Thymus (tissue), 11 donors: ENCODE measurements around the gene DGLUCY. TPM values are rescaled to one million over a fixed set of nuclear protein-coding genes. Genes with fewer than 3 reads are reported as not detected.
"Not testable (repeated sequence)": the region's sequence is repeated elsewhere in the genome, so short reads cannot be mapped to it uniquely, and the experiment has no call there.

Experiments used
- DNase-seq, 9 donors: peaks; one replicate each; pipeline ENCODE4 v3.0.0-alpha.2; 2013; ENCODE audit warnings: low spot score in 9 of 9, low read depth in 6 of 9, missing footprints in 1 of 9
- H3K27ac ChIP-seq, 2 donors: one replicate each; pipeline ENCODE4 v1.5.1; 2013; ENCODE audit warnings: control low read depth in 1 of 2, low read depth in 1 of 2, low read length in 1 of 2, mild to moderate bottlenecking in 1 of 2, moderate library complexity in 1 of 2
- H3K27me3 ChIP-seq, 2 donors: one replicate each; pipeline ENCODE4 v1.5.1; 2013; ENCODE audit warnings: low read length in 1 of 2; ENCODE audit not compliant: control insufficient read depth in 2 of 2, insufficient read depth in 1 of 2
- H3K36me3 ChIP-seq, 2 donors: one replicate each; pipeline ENCODE4 v1.5.1; 2013; ENCODE audit warnings: low read length in 1 of 2, mild to moderate bottlenecking in 1 of 2, moderate library complexity in 1 of 2; ENCODE audit not compliant: control insufficient read depth in 2 of 2, insufficient read depth in 2 of 2
- H3K4me1 ChIP-seq, 2 donors: one replicate each; pipeline ENCODE4 v1.5.1; 2013; ENCODE audit warnings: low read length in 2 of 2; ENCODE audit not compliant: control insufficient read depth in 2 of 2, insufficient read depth in 2 of 2
- H3K4me3 ChIP-seq, 2 donors: one replicate each; pipeline ENCODE4 v1.5.1; 2013; ENCODE audit warnings: low read length in 2 of 2, control low read depth in 1 of 2, mild to moderate bottlenecking in 1 of 2
- H3K9me3 ChIP-seq, 2 donors: one replicate each; pipeline ENCODE4 v1.5.1; 2013; ENCODE audit warnings: low read length in 1 of 2, mild to moderate bottlenecking in 1 of 2; ENCODE audit not compliant: control insufficient read depth in 2 of 2, insufficient read depth in 1 of 2
- WGBS: extraction: QIAGEN DNeasy Blood & Tissue Kit; methylation state at CpG from one replicate; pipeline ENCODE4 v1.1.7; 2013; 5-methylcytosine and 5-hydroxymethylcytosine counted together
- polyA plus RNA-seq: library from polyadenylated mRNA; stranded (reverse); fragments of 200-250 nt; gene quantifications from one replicate; pipeline ENCODE4 v1.2.3, GENCODE V29; 2013
- total RNA-seq: library from RNA; stranded (reverse); fragments of 120-200 nt; gene quantifications from one replicate; pipeline ENCODE4 v1.2.4, GENCODE V29; 2013
- donor health status: healthy.

Gene DGLUCY
- total and polyA plus RNA-seq, 2 donors, result 36.5 to 37.6 TPM

DNA sequence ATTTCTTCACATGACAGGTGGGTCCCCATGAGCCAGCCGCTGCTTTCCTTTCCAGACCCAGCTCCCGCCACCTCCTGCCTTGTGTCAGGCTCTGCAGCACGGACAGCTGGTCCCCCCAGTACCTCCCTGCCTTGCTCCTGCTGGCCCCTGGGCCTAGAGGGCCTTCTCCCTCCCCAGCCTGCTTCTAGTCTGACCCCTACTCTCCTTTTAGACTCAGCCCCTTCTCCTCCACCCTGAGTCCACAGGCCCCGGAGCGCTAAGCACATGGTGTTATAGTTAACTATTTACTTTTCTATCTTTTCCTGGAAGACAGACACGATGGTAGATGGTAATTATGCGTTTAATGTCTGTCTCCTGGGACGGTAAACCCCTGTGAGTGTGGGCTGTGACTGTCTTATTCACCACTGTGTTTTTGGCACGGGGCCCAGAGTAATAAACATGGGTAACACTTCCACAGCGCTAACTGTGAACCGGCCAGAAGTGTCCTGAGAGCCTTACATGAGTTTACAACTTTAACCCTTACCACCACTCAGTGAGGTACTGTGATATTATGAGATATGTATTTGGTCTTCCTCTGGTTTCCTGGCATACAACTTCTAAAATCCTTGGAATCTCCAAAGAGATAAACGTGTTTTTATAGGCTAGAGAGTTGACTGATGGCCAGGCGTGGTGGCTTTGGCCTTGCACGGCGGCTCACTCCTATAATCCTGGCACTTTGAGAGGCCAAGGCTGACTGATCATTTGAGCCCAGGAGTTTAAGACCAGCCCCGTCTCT is 41.2 kb downstream of the DGLUCY start:
- Histone ChIP-seq H3K4me1 (no peaks in the 10 kb centered on the region), H3K9me3 (no peaks in the 10 kb centered on the region), H3K27me3 (no peaks in the 10 kb centered on the region)

DNA sequence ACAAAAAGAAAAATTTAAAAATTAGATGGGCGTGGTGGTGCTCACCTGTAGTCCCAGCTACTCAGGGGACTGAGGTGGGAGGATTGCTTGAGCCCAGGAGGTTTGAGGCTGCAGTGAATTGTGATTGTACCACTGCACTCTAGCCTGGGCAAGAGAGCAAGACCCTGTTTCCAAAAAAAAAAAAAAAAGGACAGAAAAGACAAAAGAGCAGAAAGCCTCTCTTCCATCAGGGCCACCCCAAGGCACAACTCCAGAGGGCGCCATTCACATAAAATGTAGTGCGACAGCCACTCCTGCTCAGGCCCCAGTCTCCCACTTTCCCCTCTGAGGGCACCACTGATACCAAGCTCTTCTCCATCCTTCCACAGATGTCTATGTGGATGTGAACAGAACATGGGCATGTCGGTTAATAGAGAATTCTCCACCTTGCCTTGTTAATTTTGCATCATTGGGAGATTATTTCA is 41.8 kb downstream of the DGLUCY start:
- 96% methylated on average over 4 of the region's 4 CpGs for WGBS
- Histone ChIP-seq H3K4me1 (no peaks in the 10 kb centered on the region), H3K27me3 (no peaks in the 10 kb centered on the region), H3K27ac (no peak overlapping the region), H3K9me3 (no peaks in the 10 kb centered on the region), H3K36me3 (peaks cover 29 to 30% of the 10 kb centered on the region in 2 donors), H3K4me3 (no peak overlapping the region)
- DNase-seq, result no peak

More for the DNA sequence above, 41.2 kb downstream of the DGLUCY start:
- 63% methylated on average over 16 of the region's 16 CpGs for WGBS
- no peak overlapping the region for H3K4me3 ChIP-seq
- peaks cover 23 to 24% of the 10 kb centered on the region in 2 donors for H3K36me3 ChIP-seq
- DNase-seq, result no peak
- no peak overlapping the region for H3K27ac ChIP-seq

GRCh38 chr14:91156142-91156666 is 42.3 kb downstream of the DGLUCY start:
- WGBS, result 90% methylated on average over 9 of the region's 9 CpGs
- not testable (repeated sequence) for H3K27me3 ChIP-seq
- peaks cover 33 to 34% of the 10 kb centered on the region in 2 donors for H3K36me3 ChIP-seq

DNA sequence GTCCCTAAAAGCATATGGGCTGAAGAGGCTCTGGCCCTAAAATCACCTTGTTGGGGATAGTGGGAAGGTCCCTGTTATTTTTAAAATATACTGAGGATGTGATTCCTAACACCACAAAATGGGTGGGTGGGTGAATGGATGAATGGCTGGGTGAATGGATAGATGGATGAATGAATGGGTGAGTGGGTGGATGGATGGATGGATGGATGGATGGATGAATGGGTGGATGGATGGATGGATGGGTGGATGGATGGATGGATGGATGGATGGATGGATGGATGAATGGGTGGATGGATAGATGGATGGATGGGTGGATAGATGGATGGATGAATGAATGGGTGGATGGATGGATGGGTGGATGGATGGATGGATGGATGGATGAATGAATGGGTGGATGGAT is 43.0 kb downstream of the DGLUCY start:
- not testable (repeated sequence) for H3K27ac ChIP-seq, H3K27me3 ChIP-seq

More at GRCh38 chr14:91156142-91156666, 42.3 kb downstream of the DGLUCY start:
- not testable (repeated sequence) for H3K4me1 ChIP-seq, H3K27ac ChIP-seq, H3K4me3 ChIP-seq, DNase-seq, H3K9me3 ChIP-seq

GRCh38 chr14:91158091-91158790 is 44.4 kb downstream of the DGLUCY start:
- no peak overlapping the region for H3K4me3 ChIP-seq
- no peak for DNase-seq
- peaks cover 40 to 52% of the 10 kb centered on the region in 2 donors for H3K36me3 ChIP-seq
- WGBS, result 92% methylated on average over 2 of the region's 2 CpGs
- no peaks in the 10 kb centered on the region for H3K9me3 ChIP-seq
- H3K27me3 ChIP-seq, result no peaks in the 10 kb centered on the region
- no peaks in the 10 kb centered on the region for H3K4me1 ChIP-seq
- no peak overlapping the region for H3K27ac ChIP-seq

More for the DNA sequence above, 43.0 kb downstream of the DGLUCY start:
- H3K4me3 ChIP-seq, H3K4me1 ChIP-seq, DNase-seq, H3K9me3 ChIP-seq: not testable (repeated sequence)
- peaks cover 39 to 41% of the 10 kb centered on the region in 2 donors for H3K36me3 ChIP-seq

DNA sequence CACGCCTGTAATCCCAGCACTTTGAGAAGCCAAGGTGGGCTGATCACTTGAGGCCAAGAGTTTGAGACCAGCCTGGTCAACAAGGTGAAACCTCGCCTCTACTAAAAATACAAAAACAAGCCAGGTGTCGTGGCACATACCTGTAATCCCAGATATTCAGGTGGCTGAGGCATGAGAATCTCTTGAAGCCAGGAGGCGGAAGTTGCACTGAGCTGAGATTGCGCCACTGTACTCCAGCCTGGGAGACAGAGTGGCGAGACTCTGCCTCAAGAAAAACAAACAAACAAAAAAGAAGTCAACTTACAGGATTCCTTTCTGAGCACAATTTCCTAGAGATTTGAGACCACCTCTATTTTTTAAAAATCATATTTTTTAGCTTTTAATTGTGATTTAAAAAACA is 45.3 kb downstream of the DGLUCY start:
- whole genome bisulfite sequencing, result 98% methylated on average over 6 of the region's 6 CpGs
- H3K9me3 ChIP-seq, result no peaks in the 10 kb centered on the region
- H3K27me3 ChIP-seq, result no peaks in the 10 kb centered on the region
- DNase-seq, result no peak
- no peaks in the 10 kb centered on the region for H3K4me1 ChIP-seq
- no peak overlapping the region for H3K27ac ChIP-seq
- peaks cover 40 to 58% of the 10 kb centered on the region in 2 donors for H3K36me3 ChIP-seq
- no peak overlapping the region for H3K4me3 ChIP-seq

- no peak overlapping the region for H3K4me3 ChIP-seq
- no peak for DNase-seq
- 97% methylated on average over 6 of the region's 6 CpGs for WGBS
- no peaks in the 10 kb centered on the region for H3K9me3 ChIP-seq
- no peaks in the 10 kb centered on the region for H3K4me1 ChIP-seq
- peaks cover 38 to 64% of the 10 kb centered on the region in 2 donors for H3K36me3 ChIP-seq
- no peak overlapping the region for H3K27ac ChIP-seq
- H3K27me3 ChIP-seq, result no peaks in the 10 kb centered on the region
These were observed 46.0 kb downstream of the DGLUCY start for GRCh38 chr14:91159906-91160305.

DNA sequence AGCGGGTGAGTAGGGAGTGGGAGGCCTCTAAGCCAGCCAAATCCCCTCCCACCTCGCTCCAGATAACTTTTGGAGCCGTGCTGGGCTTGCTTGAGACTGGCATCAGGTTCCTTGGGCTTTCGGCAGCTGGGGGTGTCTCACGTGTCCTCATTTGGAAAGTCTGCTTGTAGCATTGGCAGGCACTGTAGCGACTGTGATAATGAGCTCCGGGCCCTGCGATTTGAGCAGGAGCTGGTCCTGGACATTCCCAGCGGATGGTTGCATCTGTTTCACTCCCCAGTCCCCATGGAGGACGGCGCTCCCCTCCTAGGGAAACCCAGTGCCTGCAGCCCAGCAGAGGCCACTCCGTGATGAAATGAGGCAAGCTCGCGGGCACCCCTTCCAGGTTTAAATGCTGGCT is 49.4 kb downstream of the DGLUCY start:
- H3K4me1 ChIP-seq, result no peaks in the 10 kb centered on the region
- 97% methylated on average over 14 of the region's 14 CpGs for WGBS
- peaks cover 48 to 77% of the 10 kb centered on the region in 2 donors for H3K36me3 ChIP-seq
- DNase-seq, result no peak
- no peak overlapping the region for H3K27ac ChIP-seq
- no peaks in the 10 kb centered on the region for H3K27me3 ChIP-seq
- H3K9me3 ChIP-seq, result no peaks in the 10 kb centered on the region
- H3K4me3 ChIP-seq, result no peak overlapping the region

DNA sequence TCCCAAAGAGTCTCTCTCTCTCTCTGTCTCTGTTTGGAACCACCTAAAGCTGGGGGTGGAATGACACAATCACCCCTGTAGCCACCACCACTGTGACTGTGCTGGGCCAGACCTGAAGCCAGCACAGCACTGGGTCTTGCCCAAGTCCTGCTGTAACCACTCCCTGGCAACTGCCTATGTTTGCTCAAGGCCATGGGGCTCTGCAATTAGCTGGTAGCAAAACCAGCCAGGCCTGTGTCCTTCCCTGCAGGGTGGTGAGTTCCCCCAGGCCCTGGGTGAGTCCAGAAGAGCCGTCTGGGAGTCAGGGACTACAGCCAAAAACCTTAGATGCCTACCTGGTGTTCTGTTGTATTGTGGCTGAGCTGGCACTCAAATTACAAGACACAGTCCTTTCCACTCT is 50.8 kb downstream of the DGLUCY start:
- peaks cover 48 to 71% of the 10 kb centered on the region in 2 donors for H3K36me3 ChIP-seq

More for the DNA sequence above, 50.8 kb downstream of the DGLUCY start:
- no peak for DNase-seq
- Histone ChIP-seq H3K4me1 (no peaks in the 10 kb centered on the region), H3K27ac (no peak overlapping the region), H3K27me3 (no peaks in the 10 kb centered on the region), H3K9me3 (no peaks in the 10 kb centered on the region), H3K4me3 (no peak overlapping the region)
- 84% methylated on average over 1 of the region's 1 CpG for WGBS
